ENCODE results near the gene ANXA1.

The ANXA1 gene

DNA sequence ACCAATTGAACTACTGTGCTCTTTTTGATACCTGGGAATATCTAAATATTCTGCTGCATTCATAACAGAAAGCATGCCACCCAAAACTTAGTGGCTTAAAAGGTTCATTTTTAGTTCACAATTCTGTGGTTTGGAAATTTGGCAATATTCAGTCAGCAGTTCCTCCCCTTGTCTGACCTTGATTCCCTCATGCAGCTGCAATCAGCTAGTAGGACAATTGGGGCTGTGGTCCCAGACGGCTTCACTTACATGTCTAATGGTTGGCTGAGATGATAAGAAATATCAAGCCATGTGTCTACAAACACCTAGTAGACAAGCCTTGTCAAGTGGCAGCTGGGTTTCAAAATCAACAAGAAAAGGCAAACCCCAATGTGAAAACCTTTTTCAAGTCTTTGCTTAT lies 51.3 kb downstream of the ANXA1 start:
- peaks cover 8% of the 10 kb centered on the region for H3K27me3 Mint-ChIP-seq (ENCODE audit: low read depth)
- H3K4me1 Mint-ChIP-seq, result no peaks in the 10 kb centered on the region
- H3K9me3 Mint-ChIP-seq, result no peaks in the 10 kb centered on the region
- no peaks in the 10 kb centered on the region for H3K36me3 Mint-ChIP-seq (ENCODE audit: low read depth)
- no peak overlapping the region for H3K4me3 Mint-ChIP-seq
- TF ChIP-seq, protein P1, sequence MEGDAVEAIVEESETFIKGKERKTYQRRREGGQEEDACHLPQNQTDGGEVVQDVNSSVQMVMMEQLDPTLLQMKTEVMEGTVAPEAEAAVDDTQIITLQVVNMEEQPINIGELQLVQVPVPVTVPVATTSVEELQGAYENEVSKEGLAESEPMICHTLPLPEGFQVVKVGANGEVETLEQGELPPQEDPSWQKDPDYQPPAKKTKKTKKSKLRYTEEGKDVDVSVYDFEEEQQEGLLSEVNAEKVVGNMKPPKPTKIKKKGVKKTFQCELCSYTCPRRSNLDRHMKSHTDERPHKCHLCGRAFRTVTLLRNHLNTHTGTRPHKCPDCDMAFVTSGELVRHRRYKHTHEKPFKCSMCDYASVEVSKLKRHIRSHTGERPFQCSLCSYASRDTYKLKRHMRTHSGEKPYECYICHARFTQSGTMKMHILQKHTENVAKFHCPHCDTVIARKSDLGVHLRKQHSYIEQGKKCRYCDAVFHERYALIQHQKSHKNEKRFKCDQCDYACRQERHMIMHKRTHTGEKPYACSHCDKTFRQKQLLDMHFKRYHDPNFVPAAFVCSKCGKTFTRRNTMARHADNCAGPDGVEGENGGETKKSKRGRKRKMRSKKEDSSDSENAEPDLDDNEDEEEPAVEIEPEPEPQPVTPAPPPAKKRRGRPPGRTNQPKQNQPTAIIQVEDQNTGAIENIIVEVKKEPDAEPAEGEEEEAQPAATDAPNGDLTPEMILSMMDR (IDR thresholded peaks at IDR 0.05; ENCODE audit: unreplicated experiment in 3 of 3), result no peak
- H3K27ac Mint-ChIP-seq, result no peak overlapping the region

DNA sequence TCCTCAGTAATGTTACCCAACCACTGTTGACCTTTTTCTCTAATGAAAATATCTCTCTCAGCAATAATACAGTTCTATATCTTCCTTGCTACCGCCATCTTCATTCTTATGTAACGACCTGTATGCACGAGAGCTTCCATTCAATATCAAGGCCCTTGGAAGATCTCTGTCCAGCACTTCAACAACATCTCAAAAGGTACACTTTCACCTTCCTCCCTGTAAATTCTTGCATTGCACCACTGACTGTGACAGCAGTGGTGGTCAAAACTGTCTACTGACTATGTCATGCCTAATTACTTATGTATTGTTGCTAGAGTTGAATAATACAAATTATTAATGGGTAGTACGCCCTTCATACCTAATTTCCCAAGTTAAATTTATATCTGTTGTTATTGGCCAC lies 53.3 kb downstream of the ANXA1 start:
- H3K36me3 Mint-ChIP-seq (ENCODE audit: low read depth), result no peaks in the 10 kb centered on the region
- H3K4me3 Mint-ChIP-seq, result no peak overlapping the region
- TF ChIP-seq, protein P1 (IDR thresholded peaks at IDR 0.05; ENCODE audit: unreplicated experiment in 3 of 3), result no peak
- H3K27ac Mint-ChIP-seq, result no peak overlapping the region
- H3K4me1 Mint-ChIP-seq, result no peaks in the 10 kb centered on the region
- no peaks in the 10 kb centered on the region for H3K9me3 Mint-ChIP-seq
- H3K27me3 Mint-ChIP-seq (ENCODE audit: low read depth), result peaks cover 3% of the 10 kb centered on the region

DNA sequence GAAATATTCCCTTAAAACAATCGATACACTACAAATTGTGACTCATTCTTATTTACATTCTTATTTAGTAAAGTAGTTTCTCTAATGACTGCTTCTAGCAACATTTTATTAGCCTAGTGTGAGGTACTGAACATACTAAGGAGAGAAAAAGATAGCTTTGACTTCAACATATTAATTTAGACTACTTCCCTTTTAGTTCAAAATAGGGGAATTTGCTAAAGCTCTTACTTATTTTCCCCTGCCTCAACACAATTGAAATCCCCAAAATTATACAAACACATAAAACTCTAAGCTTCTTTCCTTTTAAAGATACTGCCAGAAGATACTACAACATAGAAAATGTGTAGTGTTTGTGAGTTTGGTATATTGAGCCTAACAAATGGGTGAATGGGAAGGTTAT lies 55.2 kb downstream of the ANXA1 start:
- H3K36me3 Mint-ChIP-seq (ENCODE audit: low read depth), result no peaks in the 10 kb centered on the region
- H3K27ac Mint-ChIP-seq, result no peak overlapping the region
- no peaks in the 10 kb centered on the region for H3K4me1 Mint-ChIP-seq
- H3K27me3 Mint-ChIP-seq (ENCODE audit: low read depth), result peaks cover 3% of the 10 kb centered on the region
- no peaks in the 10 kb centered on the region for H3K9me3 Mint-ChIP-seq
- H3K4me3 Mint-ChIP-seq, result no peak overlapping the region
- TF ChIP-seq, protein P1 (IDR thresholded peaks at IDR 0.05; ENCODE audit: unreplicated experiment in 3 of 3), result no peak

DNA sequence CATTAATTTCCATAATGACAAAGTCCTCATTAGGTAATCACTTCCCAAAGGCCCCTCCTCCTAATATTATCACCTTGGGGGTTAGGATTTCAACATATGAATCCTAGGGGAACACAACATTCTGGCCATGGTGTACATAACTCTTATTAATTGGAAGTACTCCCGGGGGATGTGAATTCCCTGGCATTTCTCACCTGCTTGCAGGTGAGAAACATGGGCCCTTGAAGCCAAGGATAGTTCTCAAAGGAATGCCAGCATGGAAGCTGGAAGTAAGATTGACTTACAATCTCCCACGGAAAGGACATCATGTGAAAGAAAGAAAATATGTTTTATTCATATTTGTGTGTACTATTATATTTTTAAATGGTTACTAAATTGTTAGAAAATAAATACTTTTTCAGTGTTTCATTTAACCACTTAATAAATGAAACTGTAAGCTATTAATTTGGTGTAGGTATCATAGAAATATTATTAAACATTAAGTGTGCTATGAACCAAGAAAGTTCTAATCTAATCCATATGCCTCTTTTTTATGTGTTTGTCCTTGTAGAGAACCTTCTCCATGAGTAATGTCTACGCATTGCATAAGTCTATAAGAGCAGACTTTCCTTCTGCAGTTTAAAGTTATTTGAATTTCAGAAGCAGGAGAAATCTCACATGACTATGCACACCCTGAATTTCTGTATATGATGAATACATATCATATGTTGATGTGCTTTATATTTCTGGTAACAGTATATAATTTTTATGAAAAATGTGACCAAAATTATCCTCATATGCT lies 59.4 kb downstream of the ANXA1 start:
- Mint-ChIP-seq H3K36me3 (ENCODE audit: low read depth) (no peaks in the 10 kb centered on the region), H3K4me1 (no peaks in the 10 kb centered on the region), H3K4me3 (no peak overlapping the region), H3K27me3 (ENCODE audit: low read depth) (peaks cover 3% of the 10 kb centered on the region), H3K27ac (no peak overlapping the region), H3K9me3 (no peaks in the 10 kb centered on the region)
- TF ChIP-seq, protein P1 (IDR thresholded peaks at IDR 0.05; ENCODE audit: unreplicated experiment in 3 of 3), result no peak

DNA sequence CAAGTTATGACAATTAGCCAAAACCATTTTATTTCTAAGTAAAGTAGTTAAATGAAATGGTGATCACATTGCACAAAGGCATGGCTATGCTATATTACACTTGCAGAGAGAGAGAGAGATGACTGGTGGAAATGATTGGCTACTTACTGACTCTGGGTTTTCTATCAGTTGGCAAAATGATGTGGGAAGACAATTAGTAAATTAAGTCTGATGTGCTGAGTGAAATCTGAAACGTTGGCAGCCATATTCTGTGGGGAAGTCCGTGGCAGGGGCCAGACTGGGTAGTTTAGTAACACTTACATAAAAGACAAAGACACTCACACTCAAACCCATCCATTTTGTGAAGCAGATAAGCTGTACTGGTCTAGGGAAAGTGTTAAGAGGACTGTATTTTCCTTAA lies 61.6 kb downstream of the ANXA1 start:
- Mint-ChIP-seq H3K27ac (no peak overlapping the region), H3K9me3 (peaks cover 2% of the 10 kb centered on the region), H3K27me3 (ENCODE audit: low read depth) (peaks cover 2% of the 10 kb centered on the region), H3K4me3 (no peak overlapping the region), H3K36me3 (ENCODE audit: low read depth) (no peaks in the 10 kb centered on the region), H3K4me1 (no peaks in the 10 kb centered on the region)
- TF ChIP-seq, protein P1 (IDR thresholded peaks at IDR 0.05; ENCODE audit: unreplicated experiment in 3 of 3), result no peak

DNA sequence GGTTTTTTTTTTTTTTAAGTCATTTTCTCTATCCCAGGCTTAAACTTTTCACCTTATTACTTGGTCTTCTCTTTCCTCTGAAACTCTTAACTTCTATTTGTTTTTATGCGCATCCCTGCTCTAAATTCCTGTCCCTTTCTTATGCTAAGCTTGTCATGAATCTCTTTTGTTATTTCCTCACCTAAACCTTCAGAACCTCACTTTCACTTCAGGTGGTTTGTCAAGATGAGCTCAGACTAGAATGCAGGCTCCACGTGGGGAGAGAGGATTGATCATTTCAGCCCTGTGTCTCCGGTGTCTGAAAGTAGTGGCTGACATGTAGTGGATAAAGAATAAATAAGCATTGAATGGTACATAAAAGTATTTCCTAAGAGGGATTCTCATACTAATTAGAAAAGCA lies 63.6 kb downstream of the ANXA1 start:
- H3K4me1 Mint-ChIP-seq, result no peaks in the 10 kb centered on the region
- H3K27ac Mint-ChIP-seq, result no peak overlapping the region
- no peak overlapping the region for H3K4me3 Mint-ChIP-seq
- H3K9me3 Mint-ChIP-seq, result peaks cover 2% of the 10 kb centered on the region
- TF ChIP-seq, protein P1 (IDR thresholded peaks at IDR 0.05; ENCODE audit: unreplicated experiment in 3 of 3), result no peak
- H3K36me3 Mint-ChIP-seq (ENCODE audit: low read depth), result no peaks in the 10 kb centered on the region
- no peaks in the 10 kb centered on the region for H3K27me3 Mint-ChIP-seq (ENCODE audit: low read depth)
